HCT116 (cell line): ENCODE results near the gene IGFLR1. TPM values are rescaled to one million over a fixed set of nuclear protein-coding genes. Genes with fewer than 3 reads are reported as not detected.

Source experiments
- ATAC-seq: fragments of 200-7000 bp; cut with Tn5 transposase; 2 replicates; pipeline ENCODE4 v1.9.1; 2020; ENCODE audit warnings: mild to moderate bottlenecking, moderate library complexity
- BruUV-seq: library from RNA; stranded (reverse); fragments of 400-500 nt; replicated peaks from 2 replicates; lab custom pipeline; 2021; lab: Mats Ljungman, UMichigan
- CTCF ChIA-PET: fragments of 300-600 bp; sonication (Branson Sonifier 250); formaldehyde crosslinking; loops from one replicate; lab custom pipeline; 2021; ENCODE audit warnings: antibody characterized with exemption; lab: Charles Lee
- POLR2A ChIA-PET: fragments of 300-600, 350-600 bp; sonication (Branson Sonifier 250); formaldehyde crosslinking; loops from one replicate; lab custom pipeline; 2021; ENCODE audit warnings: antibody characterized with exemption; lab: Charles Lee
- RAD21 ChIA-PET, 2 experiments: fragments of 300-600 bp; sonication (Branson Sonifier 250); formaldehyde crosslinking; loops; one replicate each; lab custom pipeline; 2023; ENCODE audit warnings: low total read pairs in 2 of 2; ENCODE audit not compliant: uncharacterized antibody in 2 of 2, unreplicated experiment in 2 of 2, low non-redundant PET in 1 of 2; lab: Charles Lee
- DNase-seq: peaks from one replicate; pipeline ENCODE4 v3.0.0-alpha.2; 2010; ENCODE audit warnings: low read depth, low spot score
- H2AFZ ChIP-seq: fragments of 200-600 bp; shearing (Covaris generic), sonication (generic); 2 replicates; pipeline ENCODE4 v1.6.1; 2017; ENCODE audit warnings: low read depth, mixed run types, mixed read lengths, antibody characterized with exemption, low read length; ENCODE audit not compliant: poor library complexity, severe bottlenecking
- H3K27ac ChIP-seq: 2 replicates; pipeline ENCODE4 v1.5.1; 2012; ENCODE audit warnings: low read depth, low read length
- H3K27me3 ChIP-seq: fragments of 200-600 bp; sonication (generic); 2 replicates; pipeline ENCODE4 v1.6.1; 2016; ENCODE audit warnings: mixed run types, low read length, mixed read lengths; ENCODE audit not compliant: insufficient read depth
- H3K36me3 ChIP-seq, 2 experiments: fragments of 200-500 bp in 1 of 2; fragments of 200-600 bp in 1 of 2; sonication (Bioruptor generic) in 1 of 2; sonication (generic) in 1 of 2; 2 replicates each; pipeline versions ENCODE4 v1.5.1 to v1.6.1; 2014 to 2016; ENCODE audit warnings: low read length in 2 of 2, inconsistent platforms in 1 of 2, mixed read lengths in 1 of 2, mixed run types in 1 of 2; ENCODE audit not compliant: insufficient read depth in 2 of 2, control insufficient read depth in 1 of 2
- H3K4me1 ChIP-seq, 2 experiments: fragments of 200-600 bp in 1 of 2; sonication (generic) in 1 of 2; 2 replicates each; pipeline versions ENCODE4 v1.5.1 to v1.6.1; 2012 to 2017; ENCODE audit warnings: low read length in 2 of 2, inconsistent platforms in 1 of 2, mild to moderate bottlenecking in 1 of 2, mixed read lengths in 1 of 2, mixed run types in 1 of 2, moderate library complexity in 1 of 2; ENCODE audit not compliant: insufficient read depth in 2 of 2, control insufficient read depth in 1 of 2
- H3K4me2 ChIP-seq: fragments of 200-600 bp; sonication (generic); 2 replicates; pipeline ENCODE4 v1.6.1; 2017; ENCODE audit warnings: mixed run types, low read length, mixed read lengths
- H3K4me3 ChIP-seq, 2 experiments: fragments of 200-600 bp in 1 of 2; sonication (generic) in 1 of 2; replicated peaks in 1 of 2; 2 replicates each; pipeline ENCODE4 v1.5.1; 2011 to 2016; ENCODE audit warnings: low read length in 2 of 2, control low read depth in 1 of 2, low read depth in 1 of 2, mild to moderate bottlenecking in 1 of 2, mixed read lengths in 1 of 2, mixed run types in 1 of 2
- H3K79me2 ChIP-seq: fragments of 200-600 bp; sonication (generic); 2 replicates; pipeline ENCODE4 v1.6.1; 2017; ENCODE audit warnings: mild to moderate bottlenecking, mixed run types, low read length, moderate library complexity, mixed read lengths; ENCODE audit not compliant: insufficient read depth
- H3K9ac ChIP-seq: fragments of 200-600 bp; sonication (generic); 2 replicates; pipeline ENCODE4 v1.6.1; 2016; ENCODE audit warnings: low read length, mixed read lengths
- H3K9me2 ChIP-seq: fragments of 200-600 bp; sonication (generic), shearing (Covaris generic); 2 replicates; pipeline ENCODE4 v1.6.1; 2017; ENCODE audit warnings: mixed run types, mild to moderate bottlenecking, moderate library complexity; ENCODE audit not compliant: insufficient read depth
- H3K9me3 ChIP-seq, 2 experiments: fragments of 200-500 bp in 1 of 2; fragments of 200-600 bp in 1 of 2; sonication (Bioruptor generic) in 1 of 2; sonication (generic) in 1 of 2; 2 replicates each; pipeline ENCODE4 v1.6.1; 2014 to 2017; ENCODE audit warnings: low read length in 2 of 2, mixed read lengths in 2 of 2, inconsistent platforms in 1 of 2, low read depth in 1 of 2, mild to moderate bottlenecking in 1 of 2, mixed run types in 1 of 2, moderate library complexity in 1 of 2; ENCODE audit not compliant: control insufficient read depth in 1 of 2, insufficient read depth in 1 of 2
- H4K20me1 ChIP-seq: fragments of 200-600 bp; sonication (generic), shearing (Covaris generic); 2 replicates; pipeline ENCODE4 v1.6.1; 2017; ENCODE audit warnings: mixed run types, mild to moderate bottlenecking, moderate library complexity; ENCODE audit not compliant: insufficient read depth
- ATF3 ChIP-seq: IDR thresholded peaks from 2 replicates; pipeline ENCODE4 v1.6.1; 2012
- CBX3 ChIP-seq: IDR thresholded peaks from 2 replicates; pipeline ENCODE4 v1.6.1; 2012; ENCODE audit warnings: low read depth
- CTCF ChIP-seq, 3 experiments: fragments of 200-600 bp in 1 of 3; sonication (generic) in 1 of 3; IDR thresholded peaks in 2 of 3; conservative IDR thresholded peaks in 1 of 3; 2 replicates each; pipeline ENCODE4 v1.5.1; 2012 to 2017; ENCODE audit warnings: low read depth in 2 of 3, low read length in 2 of 3, antibody characterized with exemption in 1 of 3, borderline replicate concordance in 1 of 3, control low read depth in 1 of 3, mild to moderate bottlenecking in 1 of 3, mixed read lengths in 1 of 3, mixed run types in 1 of 3, moderate library complexity in 1 of 3; ENCODE audit not compliant: insufficient read depth in 1 of 3
- EGR1 ChIP-seq: IDR thresholded peaks from 2 replicates; pipeline ENCODE4 v1.6.1; 2012; ENCODE audit warnings: low read depth
- EZH2phosphoT487 ChIP-seq: fragments of 200-600 bp; IDR thresholded peaks from 2 replicates; pipeline ENCODE4 v1.6.1; 2018; ENCODE audit warnings: antibody characterized with exemption, borderline replicate concordance
- JUND ChIP-seq: IDR thresholded peaks from 2 replicates; pipeline ENCODE4 v1.6.1; 2012
- MAX ChIP-seq: IDR thresholded peaks from 2 replicates; pipeline ENCODE4 v1.6.1; 2012
- POLR2A ChIP-seq: IDR thresholded peaks from 2 replicates; pipeline ENCODE4 v1.7.0; 2011; ENCODE audit warnings: borderline replicate concordance; ENCODE audit not compliant: insufficient read depth, insufficient read length; ENCODE audit errors: extremely low read depth
- POLR2AphosphoS5 ChIP-seq: IDR thresholded peaks from 2 replicates; pipeline ENCODE4 v1.6.1; 2011; ENCODE audit warnings: mild to moderate bottlenecking, low read depth, low read length, moderate library complexity
- REST ChIP-seq: IDR thresholded peaks from 2 replicates; pipeline ENCODE4 v1.6.1; 2012; ENCODE audit warnings: low read depth
- SIN3A ChIP-seq: IDR thresholded peaks from 2 replicates; pipeline ENCODE4 v1.6.1; 2012; ENCODE audit warnings: low read depth
- SP1 ChIP-seq: IDR thresholded peaks from 2 replicates; pipeline ENCODE4 v1.6.1; 2012; ENCODE audit warnings: low read depth
- SRF ChIP-seq: IDR thresholded peaks from 2 replicates; pipeline ENCODE4 v1.6.1; 2012; ENCODE audit warnings: low read depth
- TCF7L2 ChIP-seq: IDR thresholded peaks from 2 replicates; pipeline ENCODE4 v1.7.0; 2011; ENCODE audit warnings: borderline replicate concordance, inconsistent platforms; ENCODE audit not compliant: insufficient read depth, insufficient read length; ENCODE audit errors: extremely low read depth
- YY1 ChIP-seq: IDR thresholded peaks from 2 replicates; pipeline ENCODE4 v1.6.1; 2011; ENCODE audit warnings: low read length, low read depth, moderate library complexity, mild to moderate bottlenecking; ENCODE audit not compliant: insufficient replicate concordance; ENCODE audit errors: extremely low read depth
- ZBTB33 ChIP-seq: IDR thresholded peaks from 2 replicates; pipeline ENCODE4 v1.6.1; 2011; ENCODE audit warnings: mild to moderate bottlenecking, low read length, moderate library complexity; ENCODE audit not compliant: insufficient replicate concordance; ENCODE audit errors: extremely low read depth
- ZFX ChIP-seq: fragments of 450-650 bp; IDR thresholded peaks from 2 replicates; pipeline ENCODE4 v1.6.1; 2017
- ZNF274 ChIP-seq: fragments of 200-500 bp; sonication (Bioruptor generic); IDR thresholded peaks from 2 replicates; pipeline ENCODE4 v1.6.1; 2014; ENCODE audit warnings: mild to moderate bottlenecking, low read depth, low read length, inconsistent platforms
- intact Hi-C: fragments of 100-400 bp; cut with micrococcal nuclease; formaldehyde crosslinking; loops from 2 replicates; pipeline ENCODE4 v1.10.0; 2022
- total RNA-seq: library from RNA; stranded (reverse); gene quantifications from one replicate; pipeline ENCODE4 v1.2.1, GENCODE V29; 2021; ENCODE audit not compliant: unreplicated experiment

IGFLR1 gene
- total RNA-seq, 1 experiment from 2014 or later: 8.3 TPM

GRCh38 chr19:35755550-35756376 is 13.5 kb upstream of the IGFLR1 start:
- Histone ChIP-seq H3K36me3 (peaks cover 0 to 8% of the 10 kb centered on the region in 2 experiments; a peak in 2 of 4 replicates), H3K4me1 (peaks cover 14 to 21% of the 10 kb centered on the region in 2 experiments), H3K27ac (no peak overlapping the region), H3K79me2 (peaks cover 17% of the 10 kb centered on the region), H3K4me2 (no peak overlapping the region), H3K9me2 (no peaks in the 10 kb centered on the region), H2AFZ (no peak overlapping the region), H3K9me3 (no peaks in the 10 kb centered on the region), H3K27me3 (no peaks in the 10 kb centered on the region), H3K9ac (no peak overlapping the region), H3K4me3 (no peak overlapping the region), H4K20me1 (no peaks in the 10 kb centered on the region)
- BruUV-seq: no TSS peak
- TF ChIP-seq TCF7L2: no peak
- no peak for TF ChIP-seq ZBTB33
- no peak for TF ChIP-seq SIN3A
- no peak for TF ChIP-seq POLR2AphosphoS5
- TF ChIP-seq REST: no peak
- TF ChIP-seq MAX: no peak
- TF ChIP-seq SRF: no peak
- no peak for TF ChIP-seq ATF3
- TF ChIP-seq SP1: no peak
- TF ChIP-seq CTCF (IDR thresholded peaks at IDR 0.05 in 2 of 3, conservative IDR thresholded peaks at IDR 0.05 in 1 of 3; ENCODE audit: borderline replicate concordance in 1 of 3, insufficient read depth in 1 of 3, low read depth in 2 of 3, low read length in 2 of 3): no peak
- TF ChIP-seq POLR2A: no peak
- TF ChIP-seq JUND: no peak
- no peak for TF ChIP-seq EZH2phosphoT487
- no peak for TF ChIP-seq ZNF274
- TF ChIP-seq EGR1: no peak
- no peak for TF ChIP-seq CBX3
- TF ChIP-seq YY1: no peak
- no peak for TF ChIP-seq ZFX
- ChIA-PET CTCF (no interaction called here), POLR2A (interaction anchor here (0.9 to 2.3 kb wide), 2 partner anchors 7 to 10 kb away, joined by 4 to 20 read pairs; partner anchors contain the start of genes LIN37, PSENEN and U2AF1L4), RAD21 (no interaction called here)
- DNase-seq (no peak), ATAC-seq (no peak)
- intact Hi-C loops: no loop called here
